NCI-H1092 (cell line): ENCODE results near the gene VPS4A.

Source experiments
- DNase-seq: peaks from one replicate; lab custom pipeline; 2025; lab: John Stamatoyannopoulos, UW

VPS4A gene

GRCh38 chr16:69307091-69307490, 4.1 kb upstream of the VPS4A start:
- DNase-seq = no peak

GRCh38 chr16:69307856-69308255, 3.3 kb upstream of the VPS4A start:
- DNase-seq = no peak

- DNase-seq = no peak
These were observed 1.8 kb upstream of the VPS4A start for GRCh38 chr16:69309316-69309715.

- peak; percentile 33 for DNase-seq
These were observed 610 bp downstream of the VPS4A start for GRCh38 chr16:69311533-69312387.

GRCh38 chr16:69313469-69313868, 2.3 kb downstream of the VPS4A start:
- DNase-seq = no peak

DNA sequence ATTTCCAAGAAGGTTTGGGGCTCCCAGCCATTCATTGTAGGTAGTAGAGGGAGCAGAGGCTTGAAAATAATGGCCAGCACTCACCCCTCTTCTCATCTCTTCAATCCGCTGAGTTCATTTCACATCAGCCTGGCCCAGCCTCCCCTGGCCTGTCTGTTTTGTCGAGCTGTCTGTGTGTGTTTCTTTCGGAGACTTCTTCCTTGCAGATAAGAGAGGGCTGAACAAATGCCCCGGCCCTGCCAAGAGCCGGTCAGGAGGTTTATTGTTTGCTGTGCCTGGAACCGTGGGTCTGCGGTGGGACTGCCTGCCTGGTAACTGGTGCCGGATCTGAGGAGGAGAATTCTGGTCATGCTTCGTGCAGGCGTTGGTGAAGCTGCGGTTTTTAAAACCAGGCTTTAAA, 3.4 kb downstream of the VPS4A start:
- DNase-seq = no peak

DNA sequence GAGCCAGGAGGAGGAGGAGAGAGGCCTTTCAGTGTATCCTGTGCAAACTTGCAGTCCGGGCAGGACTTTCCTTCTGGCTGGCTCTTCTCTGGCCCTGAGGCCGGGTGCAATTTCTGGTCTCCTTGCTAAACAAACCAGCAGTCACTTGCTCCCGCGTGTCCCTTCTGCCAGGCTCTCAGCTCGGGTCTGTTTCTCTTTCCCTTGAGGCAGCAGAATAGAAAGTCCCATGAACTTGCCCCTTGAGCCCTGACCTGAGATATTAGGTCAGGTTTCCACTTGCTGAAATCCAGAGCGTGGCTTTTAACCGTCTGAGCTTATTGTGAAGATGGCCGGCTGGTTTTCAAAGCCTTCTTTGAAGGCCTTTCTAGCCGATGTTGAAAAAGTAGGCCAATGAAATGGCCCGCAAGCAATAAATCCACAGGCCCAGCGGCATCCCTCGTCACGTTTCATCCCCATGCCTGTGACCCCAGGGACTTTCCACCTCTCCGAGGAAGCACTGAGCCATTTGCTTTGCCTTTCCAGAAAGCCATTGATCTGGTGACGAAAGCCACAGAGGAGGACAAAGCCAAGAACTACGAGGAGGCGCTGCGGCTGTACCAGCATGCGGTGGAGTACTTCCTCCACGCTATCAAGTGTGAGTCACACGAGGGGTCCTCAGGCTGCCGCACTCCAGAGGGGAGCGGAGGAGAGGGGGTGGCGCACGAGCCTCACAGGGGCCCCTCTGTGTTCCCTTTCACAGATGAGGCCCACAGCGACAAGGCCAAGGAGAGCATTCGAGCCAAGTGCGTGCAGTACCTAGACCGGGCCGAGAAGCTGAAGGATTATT, 4.5 kb downstream of the VPS4A start:
- no peak for DNase-seq

DNA sequence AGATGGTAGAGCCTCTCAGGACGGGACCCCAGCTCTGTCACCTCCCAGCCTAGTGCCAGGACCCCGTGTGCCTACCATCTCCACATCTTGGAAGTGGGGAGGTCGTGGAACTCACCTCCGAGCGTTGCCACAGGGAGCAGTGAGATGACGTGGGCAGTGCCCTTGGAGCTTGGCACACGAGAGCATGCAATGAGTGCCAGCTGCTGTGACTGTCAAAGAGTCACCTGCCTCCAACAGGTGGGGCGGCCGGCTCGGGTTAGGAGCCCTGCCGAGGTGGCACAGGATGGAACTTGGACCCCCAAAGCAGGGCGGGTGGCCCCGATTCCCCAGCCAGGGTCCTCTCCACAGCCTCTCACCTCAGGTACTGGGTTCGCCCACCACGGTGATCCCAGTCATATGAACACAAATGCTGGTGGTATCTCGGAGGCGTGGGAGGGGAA, 5.5 kb downstream of the VPS4A start:
- no peak for DNase-seq

GRCh38 chr16:69318177-69318910, 7.2 kb downstream of the VPS4A start:
- DNase-seq = no peak

DNA sequence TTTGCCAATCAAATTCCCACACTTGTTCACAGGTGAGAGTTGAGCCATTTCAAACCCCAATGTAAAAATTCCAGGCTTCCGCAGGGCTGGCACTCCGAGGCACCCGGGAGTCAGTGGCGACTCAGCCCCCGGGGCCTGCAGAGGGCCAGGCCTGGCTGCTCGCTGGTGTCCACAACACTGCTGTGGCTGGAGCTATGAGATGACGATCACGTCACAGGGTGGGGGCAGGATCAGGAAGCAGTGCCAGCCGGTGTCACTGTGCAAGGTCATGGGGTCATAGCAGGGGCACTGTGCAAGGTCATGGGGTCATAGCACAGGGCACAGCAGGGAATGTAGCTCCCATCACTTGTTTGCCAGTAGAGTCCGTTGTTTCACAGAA, 7.8 kb downstream of the VPS4A start:
- DNase-seq = no peak

- no peak for DNase-seq
These were observed 8.2 kb downstream of the VPS4A start for GRCh38 chr16:69319381-69319780.

DNA sequence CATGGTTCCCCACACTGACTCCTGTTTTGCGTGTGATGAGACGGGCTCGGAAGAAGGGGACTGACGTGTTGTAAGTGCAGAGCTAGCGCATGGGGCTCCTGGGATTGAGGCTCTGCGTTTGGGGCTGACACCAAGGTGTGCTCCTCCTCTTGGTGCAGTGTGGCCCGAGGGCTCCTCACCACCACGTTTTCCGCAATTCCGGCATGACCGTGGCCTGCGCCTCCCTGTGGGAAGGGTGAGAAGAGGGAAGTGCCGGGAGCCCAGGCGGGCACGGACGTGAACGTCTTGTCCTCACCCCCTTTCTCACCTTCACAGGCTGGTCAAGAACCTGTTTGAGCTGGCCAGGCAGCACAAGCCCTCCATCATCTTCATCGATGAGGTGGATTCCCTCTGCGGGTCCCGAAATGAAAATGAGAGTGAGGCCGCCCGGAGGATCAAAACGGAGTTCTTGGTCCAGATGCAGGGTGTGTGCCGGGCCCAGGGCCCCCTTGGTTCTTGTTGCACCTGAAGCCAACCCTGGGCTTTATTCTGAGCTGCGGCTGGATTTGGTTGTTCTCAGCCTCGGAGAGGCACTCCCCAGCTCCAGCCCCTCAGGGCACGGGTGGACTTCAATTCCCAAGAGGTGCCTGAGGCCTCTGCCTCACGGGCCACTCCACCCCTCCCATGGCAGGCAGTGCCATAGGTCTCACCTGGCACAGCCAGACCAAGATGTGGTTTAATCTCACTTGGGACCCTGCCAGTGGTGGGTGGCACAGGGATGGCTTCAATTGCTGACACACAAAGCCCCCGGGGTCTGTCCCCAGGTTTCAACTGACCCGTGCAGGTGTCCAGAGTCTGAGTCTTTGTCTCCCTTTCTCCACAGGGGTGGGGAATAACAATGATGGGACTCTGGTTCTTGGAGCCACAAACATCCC, 8.9 kb downstream of the VPS4A start:
- DNase-seq = no peak

- DNase-seq = no peak
These were observed 9.6 kb downstream of the VPS4A start for GRCh38 chr16:69320740-69321073.

DNA sequence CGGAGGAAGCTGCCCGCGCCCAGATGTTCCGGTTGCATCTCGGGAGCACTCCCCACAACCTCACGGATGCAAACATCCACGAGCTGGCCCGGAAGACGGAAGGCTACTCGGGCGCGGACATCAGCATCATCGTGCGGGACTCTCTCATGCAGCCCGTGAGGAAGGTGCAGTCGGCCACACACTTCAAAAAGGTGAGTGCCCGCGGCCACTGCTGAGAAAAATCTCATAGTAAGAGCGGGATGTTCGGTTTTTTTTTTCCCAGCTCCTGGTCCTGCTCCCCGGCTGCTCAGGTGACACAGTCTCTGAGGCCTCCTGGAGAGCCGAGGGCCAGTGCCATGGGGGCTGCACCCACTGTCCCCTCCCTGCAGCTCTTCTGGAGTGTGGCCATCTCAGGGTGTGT, 9.9 kb downstream of the VPS4A start:
- DNase-seq = no peak

DNA sequence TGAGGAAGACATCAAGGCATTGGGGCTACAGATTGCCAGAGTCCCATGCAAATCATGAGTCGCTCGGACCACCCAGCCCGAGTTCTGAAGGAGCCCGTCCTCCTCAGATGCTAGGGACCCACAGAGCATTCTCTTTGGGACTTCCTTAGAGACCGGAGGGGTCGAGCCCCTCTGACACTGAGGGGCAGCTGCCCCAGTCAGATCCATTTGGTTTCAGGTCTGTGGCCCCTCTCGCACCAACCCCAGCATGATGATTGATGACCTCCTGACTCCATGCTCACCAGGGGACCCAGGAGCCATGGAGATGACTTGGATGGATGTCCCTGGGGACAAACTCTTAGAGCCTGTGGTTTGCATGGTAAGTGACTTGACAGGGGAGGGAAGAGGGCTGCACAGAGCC, 11.2 kb downstream of the VPS4A start:
- no peak for DNase-seq

- DNase-seq = no peak
These were observed 12.3 kb downstream of the VPS4A start for GRCh38 chr16:69323415-69323814.

DNA sequence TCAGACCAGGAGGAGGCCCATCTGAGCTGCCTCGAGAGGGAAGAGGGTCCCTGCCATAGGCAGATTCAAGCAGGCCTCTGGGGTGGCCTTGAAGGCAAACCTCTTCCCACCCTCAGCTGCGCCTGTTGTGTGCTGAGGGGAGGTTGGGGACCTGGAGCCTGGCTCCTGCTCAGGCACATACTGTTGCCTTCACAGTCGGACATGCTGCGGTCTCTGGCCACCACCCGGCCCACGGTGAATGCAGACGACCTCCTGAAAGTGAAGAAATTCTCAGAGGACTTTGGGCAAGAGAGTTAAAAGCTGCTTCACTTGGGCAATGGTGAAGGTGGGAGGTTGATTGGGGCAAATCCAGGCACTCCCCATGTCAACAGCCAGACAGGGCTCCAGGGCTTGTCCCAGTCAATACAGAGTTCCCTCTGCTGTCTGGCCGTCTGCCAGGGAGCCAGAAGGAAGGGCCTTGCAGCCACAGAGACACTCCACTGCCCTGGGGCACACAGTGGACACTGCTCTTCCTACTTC, 12.9 kb downstream of the VPS4A start:
- DNase-seq = no peak

- DNase-seq = no peak
These were observed 13.6 kb downstream of the VPS4A start for GRCh38 chr16:69324585-69325253.

GRCh38 chr16:69325784-69326171, 14.6 kb downstream of the VPS4A start:
- DNase-seq = no peak

GRCh38 chr16:69326172-69326873, 15.2 kb downstream of the VPS4A start:
- no peak for DNase-seq
